Large intestine (tissue), 3 donors: ENCODE data around the gene ANKLE1. TPM values are rescaled to one million over a fixed set of nuclear protein-coding genes. Genes with fewer than 3 reads are reported as not detected.
"Not testable (repeated sequence)": the region's sequence is repeated elsewhere in the genome, so short reads cannot be mapped to it uniquely, and the experiment has no call there.

Source experiments
- DNase-seq, 2 donors: peaks; one replicate each; pipeline versions ENCODE4 v3.0.0 to v3.0.0-alpha.2; 2013
- H3K27ac ChIP-seq: one replicate; pipeline ENCODE4 v1.5.1; 2013; ENCODE audit warnings: low read length
- H3K27me3 ChIP-seq: 2 replicates; pipeline ENCODE4 v1.6.1; 2013; ENCODE audit warnings: low read length; ENCODE audit not compliant: control insufficient read depth, insufficient read depth
- H3K36me3 ChIP-seq: 2 replicates; pipeline ENCODE4 v1.6.1; 2013; ENCODE audit warnings: low read length; ENCODE audit not compliant: control insufficient read depth, insufficient read depth
- H3K4me1 ChIP-seq: one replicate; pipeline ENCODE4 v1.6.1; 2013; ENCODE audit warnings: low read length; ENCODE audit not compliant: control insufficient read depth, insufficient read depth
- H3K4me3 ChIP-seq: one replicate; pipeline ENCODE4 v1.5.1; 2013; ENCODE audit warnings: low read length
- H3K9me3 ChIP-seq: one replicate; pipeline ENCODE4 v1.6.1; 2013; ENCODE audit warnings: mild to moderate bottlenecking, low read depth, low read length, moderate library complexity; ENCODE audit not compliant: control insufficient read depth
- WGBS: methylation state at CpG from one replicate; pipeline ENCODE4 v1.1.5; 2013; ENCODE audit warnings: low lambda C conversion rate; ENCODE audit not compliant: insufficient coverage; 5-methylcytosine and 5-hydroxymethylcytosine counted together
- polyA plus RNA-seq: library from polyadenylated mRNA; unstranded; fragments of 120-200 nt; gene quantifications from one replicate; pipeline ENCODE4 v1.2.1, GENCODE V29; 2013

ANKLE1 gene
- polyA plus RNA-seq, 1 donor = 1.4 TPM

DNA sequence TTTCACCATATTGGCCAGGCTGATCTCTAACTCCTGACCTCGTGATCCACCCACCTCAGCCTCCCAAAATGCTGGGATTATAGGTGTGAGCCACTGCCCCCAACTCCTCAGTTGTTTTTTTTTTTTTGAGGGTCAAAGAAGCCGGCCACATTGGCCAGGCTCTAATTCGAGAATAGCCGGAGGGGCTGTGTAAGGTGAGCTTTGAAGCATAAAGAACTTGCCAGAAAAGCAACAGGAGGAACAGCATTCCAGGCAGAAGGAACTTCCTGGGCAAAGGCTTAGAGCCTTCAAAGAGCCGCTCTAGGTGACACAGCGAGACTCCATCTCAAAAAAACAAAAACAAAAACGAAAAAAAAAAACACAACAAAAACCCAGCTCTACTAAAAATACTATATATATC is 15.7 kb upstream of the ANKLE1 start:
- Histone ChIP-seq H3K27me3 (no peaks in the 10 kb centered on the region), H3K9me3 (no peaks in the 10 kb centered on the region), H3K4me3 (no peak overlapping the region), H3K36me3 (peaks cover 8% of the 10 kb centered on the region), H3K4me1 (peaks cover 6% of the 10 kb centered on the region), H3K27ac (no peak overlapping the region)
- DNase-seq = no peak
- 60% methylated on average over 1 of the region's 7 CpGs for WGBS

DNA sequence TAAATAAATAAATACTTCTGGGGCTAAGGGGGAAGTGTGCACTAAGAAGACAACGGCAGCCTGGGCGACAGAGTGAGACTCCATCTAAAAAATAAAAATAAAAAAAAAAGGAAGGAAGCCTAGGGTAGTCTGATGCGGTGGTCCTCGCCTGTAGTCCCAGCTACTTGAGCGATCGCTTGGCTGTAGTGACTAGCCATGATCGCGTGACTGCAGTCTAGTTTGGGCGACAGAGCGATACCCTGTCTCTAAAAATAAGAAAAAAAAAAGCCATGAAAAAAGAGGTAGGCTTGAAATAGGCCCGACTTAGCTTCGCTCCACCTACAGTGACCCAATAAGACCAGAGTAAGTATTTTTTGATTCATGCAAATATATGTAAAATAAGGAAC is 15.1 kb upstream of the ANKLE1 start:
- H3K9me3 ChIP-seq = no peaks in the 10 kb centered on the region
- H3K27ac ChIP-seq = no peak overlapping the region
- no peak overlapping the region for H3K4me3 ChIP-seq
- peaks cover 14% of the 10 kb centered on the region for H3K36me3 ChIP-seq
- 63% methylated on average over 4 of the region's 12 CpGs for WGBS
- H3K27me3 ChIP-seq = no peaks in the 10 kb centered on the region
- H3K4me1 ChIP-seq = peaks cover 6% of the 10 kb centered on the region
- DNase-seq = no peak

DNA sequence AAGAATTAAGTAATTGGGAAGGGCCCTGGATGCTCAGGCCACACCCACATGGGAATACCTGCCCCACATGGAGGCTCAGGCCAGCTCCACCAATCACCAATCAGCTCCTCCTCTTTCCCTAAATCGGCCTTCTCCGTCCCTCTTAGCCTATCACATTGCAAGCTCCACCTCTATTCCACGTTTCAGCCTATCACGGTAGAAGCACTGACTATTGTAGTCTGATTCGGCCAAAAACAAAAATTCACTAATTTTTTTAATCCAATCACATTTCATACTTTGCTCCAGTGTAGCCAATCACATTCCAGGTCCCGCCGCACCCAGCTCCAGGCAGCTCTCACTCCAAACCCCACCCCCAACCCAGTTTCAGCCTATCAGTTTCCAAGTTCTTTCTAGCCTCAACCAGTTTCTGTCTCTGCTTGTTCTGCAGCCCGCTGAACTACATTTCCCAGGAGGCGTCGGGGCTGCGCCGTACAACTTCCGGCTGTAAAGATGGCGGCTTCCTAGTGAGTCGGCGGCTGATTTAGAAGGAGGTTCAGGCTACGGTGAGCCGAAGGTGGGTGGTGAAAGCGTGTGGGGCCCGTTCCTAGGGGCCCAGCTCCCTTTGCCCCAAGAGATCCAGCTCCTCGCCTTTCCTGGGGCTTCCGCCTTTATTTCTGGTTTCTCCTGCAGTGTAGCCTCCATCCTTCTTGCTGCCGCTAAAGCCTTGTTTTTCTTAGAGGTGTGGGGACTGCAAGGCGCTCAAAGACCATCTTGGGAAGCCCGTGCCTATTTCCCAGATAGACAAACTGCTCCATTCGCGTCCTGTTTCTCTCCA is 14.5 kb upstream of the ANKLE1 start, which contains the start of gene BABAM1:
Gene BABAM1, plus strand, starts transcription at position 469 of the 814 bp plus-strand sequence. CDS start 1,364 bp downstream, outside the sequence.
- peak within 1 kb of the TSS; percentile 78 for H3K4me3 ChIP-seq
- no peaks in the 10 kb centered on the region for H3K27me3 ChIP-seq
- WGBS = 0% methylated on average over 2 of the region's 27 CpGs
- H3K36me3 ChIP-seq = peaks cover 16% of the 10 kb centered on the region
- peaks cover 6% of the 10 kb centered on the region for H3K4me1 ChIP-seq
- peak; percentile 97 to 98 for DNase-seq
- peak within 1 kb of the TSS; percentile 35 for H3K27ac ChIP-seq
- no peaks in the 10 kb centered on the region for H3K9me3 ChIP-seq

DNA sequence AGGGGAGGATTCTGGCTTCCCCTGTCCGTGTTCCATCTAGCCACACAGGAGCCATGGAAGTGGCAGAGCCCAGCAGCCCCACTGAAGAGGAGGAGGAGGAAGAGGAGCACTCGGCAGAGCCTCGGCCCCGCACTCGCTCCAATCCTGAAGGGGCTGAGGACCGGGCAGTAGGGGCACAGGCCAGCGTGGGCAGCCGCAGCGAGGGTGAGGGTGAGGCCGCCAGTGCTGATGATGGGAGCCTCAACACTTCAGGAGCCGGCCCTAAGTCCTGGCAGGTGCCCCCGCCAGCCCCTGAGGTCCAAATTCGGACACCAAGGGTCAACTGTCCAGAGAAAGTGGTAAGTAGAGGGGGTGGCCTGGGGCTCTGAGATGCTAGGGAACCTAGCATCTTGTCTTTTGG is 12.9 kb upstream of the ANKLE1 start:
- H3K4me1 ChIP-seq = peaks cover 6% of the 10 kb centered on the region
- DNase-seq = no peak
- no peaks in the 10 kb centered on the region for H3K9me3 ChIP-seq
- H3K27me3 ChIP-seq = no peaks in the 10 kb centered on the region
- no CpG with 5 or more reads among the region's 13 CpGs for WGBS
- H3K27ac ChIP-seq = no peak overlapping the region
- H3K36me3 ChIP-seq = peaks cover 23% of the 10 kb centered on the region
- H3K4me3 ChIP-seq = no peak overlapping the region

DNA sequence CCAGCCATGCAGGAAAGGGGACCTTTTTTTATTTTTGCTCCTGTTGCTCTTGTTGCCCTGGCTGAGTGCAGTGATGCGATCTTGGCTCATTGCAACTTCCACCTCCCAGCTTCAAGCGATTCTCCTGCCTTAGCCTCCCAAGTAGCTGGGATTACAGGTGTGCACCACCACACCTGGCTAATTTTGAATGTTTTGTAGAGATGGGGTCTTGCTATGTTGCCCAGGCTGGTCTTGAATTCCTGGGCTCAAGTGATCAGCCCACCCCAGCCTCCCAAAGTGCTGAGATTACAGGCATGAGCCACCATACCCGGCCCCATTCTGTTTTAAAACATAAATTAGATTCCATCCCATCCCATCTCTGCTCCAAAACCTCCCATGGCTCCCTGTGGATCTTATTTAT is 6.8 kb upstream of the ANKLE1 start:
- H3K27me3 ChIP-seq, H3K4me3 ChIP-seq, H3K9me3 ChIP-seq, H3K27ac ChIP-seq, H3K4me1 ChIP-seq, DNase-seq: not testable (repeated sequence)
- peaks cover 63% of the 10 kb centered on the region for H3K36me3 ChIP-seq
- no CpG with 5 or more reads among the region's 3 CpGs for WGBS

DNA sequence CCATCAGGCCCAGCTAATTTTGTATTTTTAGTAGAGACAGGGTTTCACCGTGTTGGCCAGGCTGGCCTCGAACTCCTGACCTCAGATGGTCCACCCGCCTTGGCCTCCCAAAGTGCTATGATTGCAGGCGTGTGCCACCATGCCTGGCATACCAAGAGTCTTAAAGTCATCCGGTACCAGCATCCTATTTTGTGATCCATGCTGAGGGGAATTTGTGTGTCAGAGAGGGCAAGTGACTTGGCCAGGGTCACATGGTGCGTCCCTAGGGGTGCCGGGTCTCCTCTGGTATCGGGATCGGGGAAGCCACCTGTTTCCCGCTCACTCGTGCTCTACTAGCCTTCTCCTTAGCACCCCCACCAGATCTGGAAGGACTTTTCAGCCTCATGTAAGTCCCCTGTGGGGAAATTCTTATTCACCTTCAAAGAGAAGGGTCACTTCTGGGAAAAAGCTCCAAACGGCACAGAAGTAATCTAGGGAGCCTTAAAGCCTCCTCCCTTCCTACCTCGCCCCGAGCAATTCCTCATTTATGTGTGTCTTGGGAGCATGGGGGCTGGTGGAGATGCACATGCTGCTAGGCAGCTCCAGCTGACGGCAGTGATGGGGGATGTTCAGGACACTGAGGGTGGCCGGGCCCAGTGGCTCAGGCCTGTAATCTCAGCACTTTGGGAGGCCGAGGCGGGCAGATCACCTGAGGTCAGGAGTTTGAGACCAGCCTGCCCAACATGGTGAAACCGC is 6.1 kb upstream of the ANKLE1 start:
- DNase-seq = no peak
- no CpG with 5 or more reads among the region's 19 CpGs for WGBS
- Histone ChIP-seq H3K36me3 (peaks cover 60% of the 10 kb centered on the region), H3K27me3 (no peaks in the 10 kb centered on the region), H3K4me1 (no peaks in the 10 kb centered on the region), H3K9me3 (no peaks in the 10 kb centered on the region), H3K27ac (no peak overlapping the region), H3K4me3 (no peak overlapping the region)

DNA sequence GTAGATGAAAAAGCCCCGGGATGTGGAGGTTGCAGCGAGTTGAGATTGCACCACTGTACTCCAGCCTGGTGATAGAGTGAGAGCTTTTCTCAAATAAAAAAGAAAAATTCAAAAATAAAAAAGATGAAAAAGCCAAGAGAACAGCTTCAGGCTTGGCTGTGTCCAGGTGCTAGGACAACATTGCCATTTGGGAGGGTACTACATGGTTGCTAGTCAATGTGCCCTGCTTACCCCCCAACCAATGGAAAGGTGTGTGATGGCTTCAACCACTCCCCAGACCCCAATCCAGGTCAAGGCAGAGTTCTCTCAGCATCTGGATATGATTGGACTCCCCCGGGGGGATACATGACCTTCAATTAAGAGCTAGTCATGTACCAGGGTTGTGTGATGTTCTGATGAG is 2.3 kb upstream of the ANKLE1 start:
- DNase-seq = no peak
- peaks cover 10% of the 10 kb centered on the region for H3K9me3 ChIP-seq
- H3K27me3 ChIP-seq = peaks cover 17% of the 10 kb centered on the region
- no peak overlapping the region for H3K27ac ChIP-seq
- peaks cover 10% of the 10 kb centered on the region for H3K4me1 ChIP-seq
- H3K4me3 ChIP-seq = no peak overlapping the region
- H3K36me3 ChIP-seq = peaks cover 39% of the 10 kb centered on the region
- no CpG with 5 or more reads among the region's 3 CpGs for WGBS

DNA sequence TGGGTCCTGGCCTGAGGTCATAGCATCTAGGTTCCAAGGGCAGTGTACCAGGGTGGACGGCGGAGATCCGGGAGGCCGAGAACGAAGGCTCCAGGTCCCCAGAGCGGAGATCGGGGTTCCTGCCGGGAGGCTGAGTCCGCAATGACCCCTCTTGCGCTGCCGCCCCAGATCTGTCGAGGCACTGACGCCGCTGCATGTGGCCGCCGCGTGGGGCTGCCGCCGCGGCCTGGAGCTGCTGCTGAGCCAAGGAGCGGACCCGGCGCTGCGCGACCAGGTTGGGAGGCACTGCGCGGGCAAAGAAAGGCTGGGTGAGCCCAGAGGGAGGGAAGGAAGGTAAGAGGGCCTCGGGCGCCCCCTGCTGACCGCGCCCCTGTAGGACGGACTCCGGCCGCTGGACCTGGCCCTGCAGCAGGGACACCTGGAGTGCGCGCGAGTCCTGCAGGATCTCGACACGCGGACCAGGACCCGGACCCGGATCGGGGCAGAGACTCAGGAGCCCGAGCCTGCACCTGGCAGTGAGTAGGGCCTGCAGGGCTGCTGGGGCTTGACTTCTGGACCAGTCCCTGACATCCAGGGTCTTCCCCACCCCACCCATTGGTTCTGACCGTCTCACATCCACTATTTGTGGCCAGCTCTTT is 906 bp downstream of the ANKLE1 start:
- Histone ChIP-seq H3K9me3 (peaks cover 10% of the 10 kb centered on the region), H3K27ac (no peak overlapping the region), H3K36me3 (peaks cover 12% of the 10 kb centered on the region), H3K4me1 (peaks cover 10% of the 10 kb centered on the region), H3K4me3 (no peak overlapping the region), H3K27me3 (peaks cover 17% of the 10 kb centered on the region)
- no CpG with 5 or more reads among the region's 45 CpGs for WGBS
- DNase-seq = peak; percentile 72 to 80

DNA sequence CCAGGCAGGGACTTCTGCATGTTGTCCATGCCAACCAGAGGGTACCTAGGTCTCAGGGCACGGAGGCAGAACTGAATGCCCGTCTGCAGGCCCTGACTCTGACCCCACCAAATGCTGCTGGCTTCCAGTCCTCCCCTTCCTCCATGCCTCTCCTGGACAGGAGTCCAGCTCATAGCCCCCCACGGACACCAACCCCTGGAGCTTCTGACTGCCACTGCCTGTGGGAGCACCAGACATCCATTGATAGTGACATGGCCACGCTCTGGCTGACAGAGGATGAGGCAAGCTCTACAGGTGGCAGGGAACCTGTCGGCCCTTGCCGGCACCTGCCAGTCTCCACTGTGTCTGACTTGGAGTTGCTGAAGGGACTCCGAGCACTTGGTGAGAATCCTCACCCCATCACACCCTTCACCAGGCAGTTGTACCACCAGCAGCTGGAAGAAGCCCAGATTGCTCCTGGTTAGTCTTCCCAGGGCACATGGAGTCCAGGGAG is 1.8 kb downstream of the ANKLE1 start:
- H3K27ac ChIP-seq = no peak overlapping the region
- H3K4me3 ChIP-seq = no peak overlapping the region
- peaks cover 10% of the 10 kb centered on the region for H3K9me3 ChIP-seq
- peaks cover 17% of the 10 kb centered on the region for H3K27me3 ChIP-seq
- WGBS = no CpG with 5 or more reads among the region's 7 CpGs
- DNase-seq = no peak
- H3K36me3 ChIP-seq = peaks cover 12% of the 10 kb centered on the region
- peaks cover 10% of the 10 kb centered on the region for H3K4me1 ChIP-seq

DNA sequence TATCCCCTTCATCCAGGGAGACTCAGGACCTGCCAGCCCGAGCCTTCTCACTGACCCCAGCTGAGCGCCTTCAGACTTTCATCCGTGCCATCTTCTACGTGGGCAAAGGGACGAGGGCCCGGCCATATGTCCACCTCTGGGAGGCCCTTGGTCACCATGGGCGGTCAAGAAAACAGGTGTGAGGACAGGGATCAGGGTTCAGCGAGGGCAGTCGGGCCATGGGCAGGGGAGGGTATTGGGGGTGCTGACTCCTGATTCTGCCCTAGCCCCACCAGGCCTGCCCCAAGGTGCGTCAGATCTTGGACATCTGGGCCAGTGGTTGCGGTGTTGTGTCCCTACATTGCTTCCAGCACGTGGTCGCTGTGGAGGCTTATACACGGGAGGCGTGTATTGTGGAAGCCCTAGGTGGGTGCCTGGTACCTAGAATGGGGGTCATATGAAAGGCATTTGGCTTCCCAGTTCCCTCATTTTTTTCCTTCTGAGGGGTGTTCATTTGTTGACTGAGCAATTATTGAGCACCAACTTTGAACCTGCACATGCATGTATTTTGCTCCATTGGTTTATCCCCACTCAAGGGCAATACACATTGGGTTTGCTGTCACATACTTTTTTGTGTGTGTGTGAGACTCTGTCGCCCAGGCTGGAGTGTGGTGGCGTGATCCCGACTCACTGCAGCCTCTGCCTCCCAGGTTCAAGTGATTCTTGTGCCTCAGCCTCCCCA is 3.9 kb downstream of the ANKLE1 start:
- Histone ChIP-seq H3K4me1 (peaks cover 12% of the 10 kb centered on the region), H3K27ac (no peak overlapping the region), H3K9me3 (peaks cover 10% of the 10 kb centered on the region), H3K36me3 (no peaks in the 10 kb centered on the region), H3K27me3 (peaks cover 17% of the 10 kb centered on the region), H3K4me3 (no peak overlapping the region)
- no peak for DNase-seq
- WGBS = 100% methylated on average over 1 of the region's 18 CpGs
